Measurements from ENCODE around the gene SZT2. TPM values are rescaled to one million over a fixed set of nuclear protein-coding genes. Genes with fewer than 3 reads are reported as not detected.

Gene SZT2
- total RNA-seq, 2 donors from 2014 or later, result 30.3 to 76.9 TPM

- peaks cover 12 to 21% of the 10 kb centered on the region in 2 donors for H3K36me3 ChIP-seq
- no peaks in the 10 kb centered on the region for H3K27me3 ChIP-seq (replicated peaks; ENCODE audit: insufficient read depth)
- WGBS, result 90% methylated on average over 5 of the region's 5 CpGs
- H3K4me1 ChIP-seq (replicated peaks), result no peaks in the 10 kb centered on the region
- no peaks in the 10 kb centered on the region for H3K9me3 ChIP-seq
- no peak for DNase-seq (ENCODE audit: low spot score)
- TF ChIP-seq POLR2A (IDR thresholded peaks at IDR 0.05) (no peak), CTCF (IDR thresholded peaks at IDR 0.05) (no peak), POLR2AphosphoS5 (IDR thresholded peaks at IDR 0.05) (no peak)
- H3K4me3 ChIP-seq, result no peak overlapping the region
- intact Hi-C loops (cut with DNase I), result loop anchor here (1.0 kb wide), 1 partner anchor 189 kb away; no protein-coding TSS in a partner anchor
- H3K27ac ChIP-seq, result no peak overlapping the region
Observed at GRCh38 chr1:43415901-43416300, 26.2 kb downstream of the SZT2 start.

GRCh38 chr1:43418858-43419257, 29.2 kb downstream of the SZT2 start:
- Histone ChIP-seq H3K9me3 (no peaks in the 10 kb centered on the region), H3K4me3 (no peak overlapping the region), H3K27me3 (replicated peaks; ENCODE audit: insufficient read depth) (no peaks in the 10 kb centered on the region), H3K4me1 (replicated peaks) (no peaks in the 10 kb centered on the region), H3K27ac (no peak overlapping the region), H3K36me3 (peaks cover 20 to 24% of the 10 kb centered on the region in 2 donors)
- TF ChIP-seq CTCF (IDR thresholded peaks at IDR 0.05) (no peak), POLR2A (IDR thresholded peaks at IDR 0.05) (no peak), POLR2AphosphoS5 (IDR thresholded peaks at IDR 0.05) (no peak)
- DNase-seq (ENCODE audit: low spot score), result no peak
- WGBS, result 81% methylated on average over 4 of the region's 4 CpGs
- intact Hi-C loops (cut with DNase I), result no loop called here

GRCh38 chr1:43419627-43420425, 30.1 kb downstream of the SZT2 start:
- Histone ChIP-seq H3K9me3 (no peaks in the 10 kb centered on the region), H3K4me3 (no peak overlapping the region), H3K4me1 (replicated peaks) (no peaks in the 10 kb centered on the region), H3K27ac (no peak overlapping the region), H3K27me3 (replicated peaks; ENCODE audit: insufficient read depth) (no peaks in the 10 kb centered on the region), H3K36me3 (peaks cover 20 to 26% of the 10 kb centered on the region in 2 donors)
- DNase-seq (ENCODE audit: low spot score), result no peak
- 96% methylated on average over 13 of the region's 13 CpGs for WGBS
- intact Hi-C loops (cut with DNase I), result no loop called here
- no peak for TF ChIP-seq CTCF (IDR thresholded peaks at IDR 0.05)

GRCh38 chr1:43420874-43421273, 31.2 kb downstream of the SZT2 start:
- Histone ChIP-seq H3K4me3 (no peak overlapping the region), H3K36me3 (peaks cover 20 to 30% of the 10 kb centered on the region in 2 donors), H3K27ac (no peak overlapping the region), H3K9me3 (no peaks in the 10 kb centered on the region), H3K4me1 (replicated peaks) (no peaks in the 10 kb centered on the region), H3K27me3 (replicated peaks; ENCODE audit: insufficient read depth) (no peaks in the 10 kb centered on the region)
- no peak for TF ChIP-seq CTCF (IDR thresholded peaks at IDR 0.05)
- TF ChIP-seq POLR2A (IDR thresholded peaks at IDR 0.05), result no peak
- TF ChIP-seq POLR2AphosphoS5 (IDR thresholded peaks at IDR 0.05), result no peak
- no peak for DNase-seq (ENCODE audit: low spot score)
- intact Hi-C loops (cut with DNase I), result no loop called here
- WGBS, result 96% methylated on average over 10 of the region's 10 CpGs

- Histone ChIP-seq H3K27ac (no peak overlapping the region), H3K36me3 (peaks cover 20 to 30% of the 10 kb centered on the region in 2 donors), H3K9me3 (no peaks in the 10 kb centered on the region), H3K4me1 (replicated peaks) (no peaks in the 10 kb centered on the region), H3K4me3 (no peak overlapping the region), H3K27me3 (replicated peaks; ENCODE audit: insufficient read depth) (no peaks in the 10 kb centered on the region)
- TF ChIP-seq CTCF (IDR thresholded peaks at IDR 0.05), result no peak
- no peak for TF ChIP-seq POLR2A (IDR thresholded peaks at IDR 0.05)
- no peak for TF ChIP-seq POLR2AphosphoS5 (IDR thresholded peaks at IDR 0.05)
- no peak for DNase-seq (ENCODE audit: low spot score)
- intact Hi-C loops (cut with DNase I), result no loop called here
- WGBS, result 93% methylated on average over 6 of the region's 6 CpGs
Observed at GRCh38 chr1:43421396-43421795, 31.7 kb downstream of the SZT2 start.
